CD4-positive, alpha-beta T cell treated with Interleukin-4 for 1 hour (primary cell): Measurements from ENCODE around the gene SLC39A13.
A peak's percentile ranks its signal among the peaks of the same experiment; 100 is the strongest.

Experiments used
- DNase-seq, 2 donors: peaks; one replicate each; pipeline ENCODE4 v3.0.0-alpha.2; 2020 to 2022

Gene SLC39A13

GRCh38 chr11:47433157-47433556, 24.8 kb downstream of the SLC39A13 start:
- no peak for DNase-seq

- no peak for DNase-seq
These were observed 25.8 kb downstream of the SLC39A13 start for GRCh38 chr11:47434011-47434786.

- DNase-seq = no peak
These were observed 27.3 kb downstream of the SLC39A13 start for GRCh38 chr11:47435687-47436086.

GRCh38 chr11:47436726-47437125, 28.3 kb downstream of the SLC39A13 start:
- no peak for DNase-seq

- no peak for DNase-seq
These were observed 28.9 kb downstream of the SLC39A13 start for GRCh38 chr11:47437218-47437745.

- DNase-seq = no peak
These were observed 29.5 kb downstream of the SLC39A13 start for GRCh38 chr11:47437746-47438418.

GRCh38 chr11:47438721-47439120, 30.3 kb downstream of the SLC39A13 start:
- DNase-seq = no peak

GRCh38 chr11:47440054-47440476, 31.7 kb downstream of the SLC39A13 start:
- DNase-seq = no peak

GRCh38 chr11:47441421-47441820, 33.0 kb downstream of the SLC39A13 start:
- DNase-seq = no peak

- DNase-seq = no peak
These were observed 34.1 kb downstream of the SLC39A13 start for GRCh38 chr11:47442514-47442913.

GRCh38 chr11:47443028-47443700, 34.8 kb downstream of the SLC39A13 start:
- DNase-seq = no peak

GRCh38 chr11:47443817-47444216, 35.4 kb downstream of the SLC39A13 start:
- no peak for DNase-seq

- DNase-seq = no peak
These were observed 37.5 kb downstream of the SLC39A13 start for GRCh38 chr11:47445840-47446239.

- no peak for DNase-seq
These were observed 38.4 kb downstream of the SLC39A13 start for GRCh38 chr11:47446833-47447232.

GRCh38 chr11:47447906-47448305, 39.5 kb downstream of the SLC39A13 start:
- DNase-seq = no peak

- DNase-seq = no peak
These were observed 40.4 kb downstream of the SLC39A13 start, which contains the start of gene RAPSN for GRCh38 chr11:47448566-47449427. RAPSN (minus strand) TSS chr11:47449136; CDS start chr11:47448964, 172 bp downstream.

- DNase-seq = no peak
These were observed 41.2 kb downstream of the SLC39A13 start for GRCh38 chr11:47449541-47449940.

GRCh38 chr11:47451436-47451835, 43.0 kb downstream of the SLC39A13 start:
- no peak for DNase-seq

- DNase-seq = no peak
These were observed 43.6 kb downstream of the SLC39A13 start for GRCh38 chr11:47451990-47452389.

GRCh38 chr11:47453365-47453764, 45.0 kb downstream of the SLC39A13 start:
- peak in 1 of 2 donors; percentile 8 for DNase-seq

- peak; percentile 79 to 83 for DNase-seq
These were observed 45.9 kb downstream of the SLC39A13 start for GRCh38 chr11:47454258-47454671.

- no peak for DNase-seq
These were observed 52.3 kb downstream of the SLC39A13 start for GRCh38 chr11:47460571-47461235.
